A549 (cell line): ENCODE data around the gene ZNF326. TPM values are rescaled to one million over a fixed set of nuclear protein-coding genes. Genes with fewer than 3 reads are reported as not detected.

Experiments
- ATAC-seq, 2 experiments: fragments of 200-7000 bp in 1 of 2; fragments of >200 bp in 1 of 2; cut with Nextera tagmentation in 1 of 2; cut with Tn5 transposase in 1 of 2; 3 replicates each; pipeline versions ENCODE4 v1.8.0 to v1.9.1; 2018 to 2020; ENCODE audit warnings: mild to moderate bottlenecking in 1 of 2, moderate library complexity in 1 of 2
- CTCF ChIA-PET: fragments of 300-600 bp; sonication (Branson Sonifier 250); formaldehyde crosslinking; extraction: SDS; loops from one replicate; lab custom pipeline; 2021; ENCODE audit warnings: antibody characterized with exemption, inconsistent platforms; lab: Yijun Ruan, JAX
- POLR2A ChIA-PET: fragments of 350-600 bp; formaldehyde crosslinking; extraction: SDS; loops from one replicate; lab custom pipeline; 2021; ENCODE audit warnings: antibody characterized with exemption, inconsistent platforms; lab: Yijun Ruan, JAX
- DNase-seq, 2 experiments: peaks; one replicate each; pipeline versions ENCODE4 v3.0.0 to v3.0.0-alpha.2; 2011 to 2016; ENCODE audit warnings: low read depth in 1 of 2, low spot score in 1 of 2
- FAIRE-seq: peaks from 2 replicates; lab custom pipeline; 2011; peaks lifted over from hg19 to GRCh38; lab: Jason Lieb, UNC
- H3K27ac ChIP-seq, 2 experiments: fragments of >200 bp; sonication (Bioruptor Twin); formaldehyde crosslinking; 3 replicates each; pipeline ENCODE4 v1.5.1; 2016 to 2017
- H3K4me1 ChIP-seq: fragments of >200 bp; sonication (Bioruptor Twin); formaldehyde crosslinking; 3 replicates; pipeline ENCODE4 v1.6.1; 2016
- H3K4me2 ChIP-seq: fragments of >200 bp; sonication (Bioruptor Twin); formaldehyde crosslinking; 3 replicates; pipeline ENCODE4 v1.6.1; 2016
- H3K4me3 ChIP-seq: fragments of >200 bp; sonication (Bioruptor Twin); formaldehyde crosslinking; 3 replicates; pipeline ENCODE4 v1.5.1; 2016
- H3K9me3 ChIP-seq: fragments of >200 bp; sonication (Bioruptor Twin); formaldehyde crosslinking; 3 replicates; pipeline ENCODE4 v1.6.1; 2016
- ATOH8 ChIP-seq: fragments of 250-450 bp; sonication (Bioruptor Pico); IDR thresholded peaks from 2 replicates; pipeline ENCODE4 v1.5.0; 2020; ENCODE audit warnings: low read depth, mild to moderate bottlenecking, moderate library complexity
- BCL3 ChIP-seq: fragments of >200 bp; sonication (Bioruptor Twin); formaldehyde crosslinking; IDR thresholded peaks from 3 replicates; pipeline ENCODE4 v1.6.1; 2016
- CHD4 ChIP-seq: fragments of 200-600 bp; sonication (generic); IDR thresholded peaks from 2 replicates; pipeline ENCODE4 v1.6.1; 2016; ENCODE audit warnings: antibody characterized with exemption, mild to moderate bottlenecking, borderline replicate concordance
- CTCF ChIP-seq: fragments of >200 bp; sonication (Bioruptor Twin); formaldehyde crosslinking; IDR thresholded peaks from 3 replicates; pipeline ENCODE4 v1.5.1; 2016
- EHMT2 ChIP-seq: fragments of 200-600 bp; sonication (generic); IDR thresholded peaks from 2 replicates; pipeline ENCODE4 v1.6.1; 2016; ENCODE audit warnings: antibody characterized with exemption, low read depth, mild to moderate bottlenecking, moderate library complexity
- FOSB ChIP-seq: fragments of 250-450 bp; sonication (Bioruptor Pico); IDR thresholded peaks from 2 replicates; pipeline ENCODE4 v1.5.0; 2020; ENCODE audit warnings: mild to moderate bottlenecking, moderate library complexity
- FOXS1 ChIP-seq: fragments of 250-450 bp; sonication (Bioruptor Pico); IDR thresholded peaks from 2 replicates; pipeline ENCODE4 v1.5.0; 2020; ENCODE audit warnings: mild to moderate bottlenecking, moderate library complexity
- HDAC2 ChIP-seq: fragments of 200-600 bp; sonication (generic); IDR thresholded peaks from 2 replicates; pipeline ENCODE4 v1.6.1; 2016
- HES2 ChIP-seq: fragments of >200 bp; sonication (Bioruptor Twin); formaldehyde crosslinking; IDR thresholded peaks from 2 replicates; pipeline ENCODE4 v1.6.1; 2016
- HEYL ChIP-seq: fragments of 250-450 bp; sonication (Bioruptor Pico); IDR thresholded peaks from 2 replicates; pipeline ENCODE4 v1.8.0; 2021; ENCODE audit warnings: mild to moderate bottlenecking, moderate library complexity
- HOXB13 ChIP-seq: fragments of 250-450 bp; sonication (Bioruptor Pico); IDR thresholded peaks from 2 replicates; pipeline ENCODE4 v1.5.0; 2020; ENCODE audit warnings: low read depth, mild to moderate bottlenecking, moderate library complexity
- KDM1A ChIP-seq: fragments of 200-600 bp; sonication (generic); IDR thresholded peaks from 2 replicates; pipeline ENCODE4 v1.6.1; 2016; ENCODE audit warnings: low read depth, mild to moderate bottlenecking
- NFE2L2 ChIP-seq: fragments of 150-350 bp; conservative IDR thresholded peaks from 2 replicates; pipeline ENCODE4 v1.6.1; 2014; ENCODE audit warnings: low read length
- NR3C1 ChIP-seq: fragments of >200 bp; sonication (Bioruptor Twin); formaldehyde crosslinking; IDR thresholded peaks from 3 replicates; pipeline ENCODE4 v1.6.1; 2017
- POLR2A ChIP-seq: IDR thresholded peaks from 2 replicates; pipeline ENCODE4 v1.6.1; 2012; ENCODE audit warnings: mild to moderate bottlenecking, low read length
- RAD21 ChIP-seq, 2 experiments: fragments of >200 bp in 1 of 2; sonication (Bioruptor Twin) in 1 of 2; formaldehyde crosslinking in 1 of 2; IDR thresholded peaks in 1 of 2; conservative IDR thresholded peaks in 1 of 2; 2 replicates in 1 of 2; 3 replicates in 1 of 2; pipeline ENCODE4 v1.6.1; 2012 to 2018; ENCODE audit warnings: inconsistent platforms in 1 of 2
- RARB ChIP-seq: fragments of 250-450 bp; sonication (Bioruptor Pico); IDR thresholded peaks from 2 replicates; pipeline ENCODE4 v1.8.0; 2021; ENCODE audit warnings: mild to moderate bottlenecking, moderate library complexity
- RCOR1 ChIP-seq: fragments of 150-350 bp; IDR thresholded peaks from 2 replicates; pipeline ENCODE4 v1.6.1; 2014; ENCODE audit warnings: antibody characterized with exemption, low read length, low read depth
- TFCP2L1 ChIP-seq: fragments of 250-450 bp; sonication (Bioruptor Pico); IDR thresholded peaks from 2 replicates; pipeline ENCODE4 v1.5.0; 2021; ENCODE audit warnings: mild to moderate bottlenecking
- TP53 ChIP-seq: fragments of 250-450 bp; sonication (Bioruptor Pico); IDR thresholded peaks from 2 replicates; pipeline ENCODE4 v1.5.0; 2021; ENCODE audit warnings: mild to moderate bottlenecking, moderate library complexity
- ZC3H11A ChIP-seq: fragments of 450-650 bp; IDR thresholded peaks from 2 replicates; pipeline ENCODE4 v1.6.1; 2014; ENCODE audit warnings: antibody characterized with exemption, mild to moderate bottlenecking
- ZSCAN20 ChIP-seq: fragments of 250-450 bp; sonication (Bioruptor Pico); IDR thresholded peaks from 2 replicates; pipeline ENCODE4 v1.8.0; 2022; ENCODE audit warnings: mild to moderate bottlenecking, moderate library complexity
- WGBS: methylation state at CpG from one replicate; pipeline ENCODE4 v1.1.6; 2017; ENCODE audit errors: missing lambda C conversion rate; 5-methylcytosine and 5-hydroxymethylcytosine counted together
- polyA plus RNA-seq, 4 experiments: library from polyadenylated mRNA; depleted of rRNA in 3 of 4; stranded (reverse); fragments of >200 nt; fragmentation: RNase III in 1 of 4; extraction: RNeasy Plus Mini Kit Qiagen cat#74134 plus additional on column Dnase treatment in 1 of 4; gene quantifications; 2 replicates in 3 of 4; 3 replicates in 1 of 4; pipeline ENCODE4 v1.2.3, GENCODE V29; 2011 to 2017

ZNF326 gene
- polyA plus RNA-seq, 2 of the 4 experiments (the other 2 are of a cell fraction) = 32.3 to 47.8 TPM

- Histone ChIP-seq H3K9me3 (no peaks in the 10 kb centered on the region), H3K4me3 (no peak overlapping the region), H3K4me1 (peaks cover 37% of the 10 kb centered on the region), H3K4me2 (peak overlapping the region; percentile 21; the same call in 2 of the 3 replicates), H3K27ac (peak overlapping the region in 1 of 2 experiments; percentile 25; a peak in 1 of 6 replicates)
- TF ChIP-seq NFE2L2 (no peak), HES2 (no peak), NR3C1 (no peak), RARB (no peak), EHMT2 (no peak), TFCP2L1 (CRISPR knock-in tag) (no peak), ATOH8 (CRISPR knock-in tag) (no peak), FOSB (no peak), BCL3 (no peak), HEYL (CRISPR knock-in tag) (no peak), HDAC2 (no peak), POLR2A (no peak), RAD21 (conservative IDR thresholded peaks at IDR 0.05 in 1 of 2, IDR thresholded peaks at IDR 0.05 in 1 of 2) (no peak), CHD4 (no peak), KDM1A (no peak), FOXS1 (CRISPR knock-in tag) (no peak)
- ChIA-PET POLR2A (interaction anchor here (0.6 to 1.0 kb wide), 2 partner anchors 84 to 148 kb away, joined by 3 to 6 read pairs; no protein-coding TSS in a partner anchor), CTCF (interaction anchor here (1.0 to 10.4 kb wide), 4 partner anchors 148 to 209 kb away, joined by 4 to 89 read pairs (median 29); no protein-coding TSS in a partner anchor)
- FAIRE-seq = no peak
- DNase-seq = no peak
- ATAC-seq = no peak
- WGBS = 84% methylated on average over 8 of the region's 8 CpGs
These were observed 3.7 kb upstream of the ZNF326 start for GRCh38 chr1:89990976-89991831.

- TF ChIP-seq TP53 (CRISPR knock-in tag) (no peak), FOSB (no peak), ZSCAN20 (CRISPR knock-in tag) (no peak), HOXB13 (no peak), HDAC2 (no peak), CTCF (no peak), RCOR1 (no peak), HEYL (CRISPR knock-in tag) (no peak), ZC3H11A (no peak)
- ChIA-PET POLR2A (no interaction called here), CTCF (interaction anchor here (1.0 to 1.2 kb wide), 2 partner anchors 185 to 195 kb away, joined by 3 read pairs; no protein-coding TSS in a partner anchor)
- no peak for FAIRE-seq
- ATAC-seq = no peak
- H3K4me3 ChIP-seq = no peak overlapping the region
- WGBS = 96% methylated on average over 24 of the region's 24 CpGs
- peak overlapping the region in 1 of 2 experiments; percentile 95; a peak in 3 of 6 replicates for H3K27ac ChIP-seq
- H3K9me3 ChIP-seq = no peaks in the 10 kb centered on the region
- peaks cover 47% of the 10 kb centered on the region for H3K4me1 ChIP-seq
- no peak for DNase-seq
- no peak overlapping the region for H3K4me2 ChIP-seq
These were observed 1.4 kb upstream of the ZNF326 start for GRCh38 chr1:89993541-89993940.
